RWPE2 (cell line): ENCODE data around the gene BPIFA2.
A peak's percentile ranks its signal among the peaks of the same experiment; 100 is the strongest.
"Not testable (repeated sequence)": the region's sequence is repeated elsewhere in the genome, so short reads cannot be mapped to it uniquely, and the experiment has no call there.

ENCODE experiments used
- ATAC-seq: fragments of 200-7000 bp; cut with Tn5 transposase; 3 replicates; pipeline ENCODE4 v1.9.1; 2021; ENCODE audit warnings: low read depth
- DNase-seq: peaks from one replicate; pipeline ENCODE4 v3.0.0-alpha.2; 2020; ENCODE audit warnings: low spot score
- H3K27ac ChIP-seq: fragments of 450-650 bp; 2 replicates; pipeline ENCODE4 v1.5.1; 2017; ENCODE audit warnings: mild to moderate bottlenecking; ENCODE audit not compliant: poor library complexity, severe bottlenecking
- H3K27me3 ChIP-seq: fragments of 250-450 bp; sonication (Bioruptor Pico); 2 replicates; pipeline ENCODE4 v1.5.1; 2021; ENCODE audit warnings: mild to moderate bottlenecking, moderate library complexity; ENCODE audit not compliant: insufficient read depth, poor library complexity, severe bottlenecking
- H3K36me3 ChIP-seq: fragments of 250-450 bp; sonication (Bioruptor Pico); 2 replicates; pipeline ENCODE4 v1.5.1; 2020; ENCODE audit warnings: low read depth, mild to moderate bottlenecking, moderate library complexity
- H3K4me1 ChIP-seq: fragments of 250-450 bp; sonication (Bioruptor Pico); 2 replicates; pipeline ENCODE4 v1.5.1; 2021; ENCODE audit warnings: mild to moderate bottlenecking, moderate library complexity; ENCODE audit not compliant: insufficient read depth, poor library complexity, severe bottlenecking
- H3K4me3 ChIP-seq: fragments of 250-450 bp; sonication (Bioruptor Pico); 2 replicates; pipeline ENCODE4 v1.5.1; 2021; ENCODE audit warnings: mild to moderate bottlenecking, moderate library complexity; ENCODE audit not compliant: severe bottlenecking
- H3K9me3 ChIP-seq: fragments of 250-450 bp; sonication (Bioruptor Pico); 2 replicates; pipeline ENCODE4 v1.5.1; 2021; ENCODE audit warnings: mild to moderate bottlenecking, moderate library complexity; ENCODE audit not compliant: severe bottlenecking
- TF ChIP-seq, protein P1 (sequence below): fragments of 450-650 bp; IDR thresholded peaks from one replicate; pipeline ENCODE4 v1.5.1; 2017; ENCODE audit warnings: mild to moderate bottlenecking, moderate library complexity; ENCODE audit not compliant: poor library complexity, severe bottlenecking

BPIFA2 gene, protein sequence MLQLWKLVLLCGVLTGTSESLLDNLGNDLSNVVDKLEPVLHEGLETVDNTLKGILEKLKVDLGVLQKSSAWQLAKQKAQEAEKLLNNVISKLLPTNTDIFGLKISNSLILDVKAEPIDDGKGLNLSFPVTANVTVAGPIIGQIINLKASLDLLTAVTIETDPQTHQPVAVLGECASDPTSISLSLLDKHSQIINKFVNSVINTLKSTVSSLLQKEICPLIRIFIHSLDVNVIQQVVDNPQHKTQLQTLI

DNA sequence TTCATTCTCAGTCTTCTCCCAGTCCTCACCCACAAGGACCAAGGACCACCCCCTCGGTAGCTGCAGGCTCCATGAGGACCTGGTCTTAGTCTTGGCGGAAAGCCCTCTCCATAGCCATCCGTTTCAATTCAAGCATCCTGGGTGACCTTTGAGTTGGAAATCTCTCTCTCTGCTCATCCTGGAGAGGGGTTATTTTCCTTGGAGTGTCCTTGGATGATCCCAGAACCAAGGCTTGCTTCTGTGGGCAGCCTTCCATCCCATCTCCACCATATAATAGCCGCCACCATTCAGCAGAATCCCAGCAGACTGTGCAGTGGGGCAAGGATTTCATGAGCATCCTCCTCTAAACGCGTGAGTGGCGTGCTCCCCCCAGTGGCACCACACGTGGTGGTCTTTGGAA is at the start of gene BPIFA2:
Gene BPIFA2, plus strand, starts transcription at position 301 of the 400 bp plus-strand sequence. CDS start 987 bp downstream, outside the sequence.
- no peaks in the 10 kb centered on the region for H3K27me3 ChIP-seq
- H3K4me1 ChIP-seq: no peaks in the 10 kb centered on the region
- H3K36me3 ChIP-seq: no peaks in the 10 kb centered on the region
- DNase-seq: no peak
- peaks cover 5% of the 10 kb centered on the region for H3K9me3 ChIP-seq
- TF ChIP-seq, protein P1, sequence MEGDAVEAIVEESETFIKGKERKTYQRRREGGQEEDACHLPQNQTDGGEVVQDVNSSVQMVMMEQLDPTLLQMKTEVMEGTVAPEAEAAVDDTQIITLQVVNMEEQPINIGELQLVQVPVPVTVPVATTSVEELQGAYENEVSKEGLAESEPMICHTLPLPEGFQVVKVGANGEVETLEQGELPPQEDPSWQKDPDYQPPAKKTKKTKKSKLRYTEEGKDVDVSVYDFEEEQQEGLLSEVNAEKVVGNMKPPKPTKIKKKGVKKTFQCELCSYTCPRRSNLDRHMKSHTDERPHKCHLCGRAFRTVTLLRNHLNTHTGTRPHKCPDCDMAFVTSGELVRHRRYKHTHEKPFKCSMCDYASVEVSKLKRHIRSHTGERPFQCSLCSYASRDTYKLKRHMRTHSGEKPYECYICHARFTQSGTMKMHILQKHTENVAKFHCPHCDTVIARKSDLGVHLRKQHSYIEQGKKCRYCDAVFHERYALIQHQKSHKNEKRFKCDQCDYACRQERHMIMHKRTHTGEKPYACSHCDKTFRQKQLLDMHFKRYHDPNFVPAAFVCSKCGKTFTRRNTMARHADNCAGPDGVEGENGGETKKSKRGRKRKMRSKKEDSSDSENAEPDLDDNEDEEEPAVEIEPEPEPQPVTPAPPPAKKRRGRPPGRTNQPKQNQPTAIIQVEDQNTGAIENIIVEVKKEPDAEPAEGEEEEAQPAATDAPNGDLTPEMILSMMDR: no peak
- no peak within 1 kb of the TSS for H3K4me3 ChIP-seq
- ATAC-seq: no peak
- no peak within 1 kb of the TSS for H3K27ac ChIP-seq

DNA sequence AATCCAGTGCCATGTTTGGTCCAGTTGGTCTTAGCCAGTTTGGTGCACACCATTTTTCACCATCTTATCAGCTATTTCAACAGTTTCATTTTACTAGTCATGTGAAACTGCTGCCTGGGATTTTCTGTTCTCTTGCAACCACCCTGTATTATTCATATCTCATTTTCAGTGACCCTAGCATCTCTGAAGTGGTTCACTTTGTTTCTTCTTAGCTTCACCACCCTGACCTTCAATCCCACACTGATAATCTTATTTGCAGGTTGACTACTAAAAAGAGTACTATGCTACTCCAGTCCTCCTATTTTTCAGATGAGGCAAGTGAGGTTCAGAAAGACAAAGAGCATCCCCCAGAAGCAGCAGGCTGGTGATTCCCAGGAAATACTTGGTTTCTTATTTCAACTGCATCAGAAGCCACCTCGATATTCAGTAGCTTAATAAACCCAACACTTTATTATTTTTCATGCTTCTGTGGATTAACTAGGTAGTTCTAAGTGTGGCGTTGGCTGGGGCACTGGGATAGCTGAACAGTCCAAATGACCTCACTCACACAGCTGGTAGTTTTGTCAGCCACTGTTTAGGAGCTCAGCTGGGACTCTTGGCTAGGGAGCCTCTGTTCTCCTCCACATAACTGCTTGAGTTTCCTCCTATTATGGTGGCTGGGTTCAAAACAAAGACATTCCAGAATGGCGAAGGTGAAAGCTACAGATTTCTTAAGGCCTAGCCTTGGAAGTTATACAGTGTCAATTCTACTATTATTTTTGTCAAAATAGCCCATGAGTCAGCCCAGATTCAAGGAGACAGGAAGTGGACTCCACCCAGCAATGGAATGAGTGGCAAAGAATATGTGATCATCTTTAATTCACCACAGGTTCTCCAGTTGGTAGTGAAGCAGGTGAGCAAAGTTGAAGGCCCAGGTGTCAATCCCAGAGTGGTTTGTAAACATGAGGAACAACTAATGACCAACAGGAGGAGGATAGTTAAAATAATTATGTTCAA is 47.9 kb upstream of the BPIFA2 start:
- ATAC-seq (peak; percentile 97), DNase-seq (peak; percentile 48)
- Histone ChIP-seq H3K27ac (peak overlapping the region; percentile 64), H3K4me1 (peaks cover 9% of the 10 kb centered on the region), H3K9me3 (peaks cover 10% of the 10 kb centered on the region), H3K27me3 (no peaks in the 10 kb centered on the region), H3K36me3 (no peaks in the 10 kb centered on the region), H3K4me3 (no peak overlapping the region)
- TF ChIP-seq, protein P1: no peak

DNA sequence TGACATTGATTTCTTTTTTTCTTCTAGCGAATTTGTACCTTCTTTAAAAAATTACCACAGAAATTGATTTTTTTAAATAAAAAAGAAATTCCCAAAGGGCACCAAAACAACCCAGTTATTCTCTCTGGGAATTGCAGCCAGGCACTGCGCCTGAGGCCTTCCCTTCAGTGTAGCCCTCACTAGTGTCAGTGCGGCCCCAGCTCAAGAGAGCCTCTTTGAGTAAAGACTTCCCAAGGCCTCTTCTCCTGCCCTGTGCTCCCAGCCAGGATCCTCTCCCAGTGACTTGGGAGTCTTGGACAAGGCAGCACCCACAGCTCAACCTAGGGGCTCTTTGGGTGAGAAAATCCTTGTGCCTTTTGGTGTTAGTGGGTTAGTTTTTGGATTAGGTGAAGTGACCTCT is 47.0 kb upstream of the BPIFA2 start:
- TF ChIP-seq, protein P1: no peak
- Histone ChIP-seq H3K27ac (peak overlapping the region; percentile 64), H3K4me1 (peaks cover 9% of the 10 kb centered on the region), H3K36me3 (no peaks in the 10 kb centered on the region), H3K9me3 (peaks cover 10% of the 10 kb centered on the region), H3K4me3 (no peak overlapping the region), H3K27me3 (no peaks in the 10 kb centered on the region)
- DNase-seq: peak; percentile 68
- ATAC-seq: no peak

- H3K4me3 ChIP-seq, DNase-seq, ATAC-seq, H3K36me3 ChIP-seq, H3K4me1 ChIP-seq, H3K27me3 ChIP-seq, H3K27ac ChIP-seq: not testable (repeated sequence)
- peaks cover 10% of the 10 kb centered on the region for H3K9me3 ChIP-seq
These were observed 45.7 kb upstream of the BPIFA2 start for GRCh38 chr20:33122297-33122696.

DNA sequence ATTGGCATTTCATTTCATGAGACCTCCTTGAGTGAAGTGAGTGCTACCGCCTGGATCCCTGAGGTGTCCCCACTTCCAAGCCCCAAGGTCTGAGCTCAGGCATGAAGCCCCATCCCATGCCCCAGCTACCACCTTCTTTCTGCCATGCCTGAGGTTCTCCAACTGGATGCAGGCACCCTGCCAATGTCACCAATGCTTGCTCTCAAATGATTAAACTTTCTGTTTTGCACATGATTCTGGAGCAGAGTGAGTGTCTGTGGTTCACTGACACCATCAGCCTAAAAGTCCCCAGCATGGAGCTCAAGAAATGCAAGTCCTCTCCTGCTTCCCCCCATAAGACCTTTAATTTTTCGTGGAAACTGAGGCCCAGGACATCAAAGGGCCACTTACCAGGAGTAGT is 43.7 kb upstream of the BPIFA2 start:
- peaks cover 8% of the 10 kb centered on the region for H3K9me3 ChIP-seq
- ATAC-seq: no peak
- TF ChIP-seq, protein P1: no peak

More for the DNA sequence above, 43.7 kb upstream of the BPIFA2 start:
- no peak overlapping the region for H3K4me3 ChIP-seq
- no peak overlapping the region for H3K27ac ChIP-seq
- H3K4me1 ChIP-seq: peaks cover 12% of the 10 kb centered on the region
- no peaks in the 10 kb centered on the region for H3K27me3 ChIP-seq
- DNase-seq: no peak
- no peaks in the 10 kb centered on the region for H3K36me3 ChIP-seq
